Transverse colon (tissue), 3 donors: ENCODE data around the gene SHROOM3.

Experiments
- CTCF ChIP-seq, 5 experiments: fragments of 200-600 bp in 3 of 5; fragments of 450-650 bp in 2 of 5; sonication (generic) in 3 of 5; IDR thresholded peaks; 1 replicate in 2 of 5; 2 replicates in 3 of 5; pipeline ENCODE4 v1.5.1; 2016 to 2017; ENCODE audit warnings: antibody characterized with exemption in 5 of 5, inconsistent platforms in 3 of 5, mild to moderate bottlenecking in 2 of 5, moderate library complexity in 1 of 5
- EP300 ChIP-seq: sonication (generic); formaldehyde crosslinking; IDR thresholded peaks from one replicate; pipeline ENCODE4 v1.6.1; 2017; ENCODE audit warnings: antibody characterized with exemption, low read depth

- TF ChIP-seq EP300: no peak
- TF ChIP-seq CTCF (IDR thresholded peaks at IDR 0.05): no peak
Observed at GRCh38 chr4:76582817-76583087, 147.7 kb downstream of the SHROOM3 start.
